Measurements from ENCODE around the gene SOX13. TPM values are rescaled to one million over a fixed set of nuclear protein-coding genes. Genes with fewer than 3 reads are reported as not detected.

Gene SOX13
- total RNA-seq, 1 donor from 2014 or later, result 31.3 TPM

DNA sequence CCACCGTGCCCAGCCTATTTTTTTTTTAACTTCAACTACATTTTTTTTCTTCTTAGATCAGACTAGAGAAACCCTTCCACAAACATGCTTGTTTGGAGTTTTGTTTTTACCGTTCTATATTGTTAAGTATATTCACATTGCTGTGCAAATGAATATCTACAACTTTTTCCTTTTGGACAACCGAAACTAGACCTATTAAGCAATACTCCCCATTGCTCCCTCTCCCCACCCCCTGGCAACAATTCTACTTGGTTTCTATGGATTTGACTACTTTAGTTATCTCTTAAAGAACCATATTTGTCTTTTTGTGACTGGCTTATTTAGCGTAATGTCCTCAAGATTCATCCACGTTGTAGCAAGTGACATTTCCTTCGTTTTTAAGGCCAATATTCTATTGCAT is 59.8 kb downstream of the SOX13 start:
- no peak for DNase-seq

DNA sequence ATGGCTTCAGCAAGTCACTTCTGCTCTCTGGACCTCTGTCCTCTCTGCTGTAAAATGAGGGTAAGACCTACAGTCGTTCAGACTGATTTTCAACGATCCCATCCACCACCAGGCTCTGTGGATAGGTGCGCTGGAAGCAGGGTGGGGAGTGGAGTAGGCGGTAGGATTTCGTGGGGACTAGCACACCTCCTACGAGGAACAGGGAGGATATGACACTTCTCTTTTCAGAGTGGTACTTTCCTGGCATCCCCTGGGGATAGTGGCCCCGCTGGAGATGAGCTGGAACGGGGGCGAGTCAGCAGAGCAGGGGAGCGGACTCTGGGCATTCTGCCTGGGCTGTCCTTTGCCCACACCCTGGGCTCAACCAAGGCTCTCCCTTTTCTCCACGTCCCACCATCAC is 61.2 kb downstream of the SOX13 start:
- DNase-seq, result no peak

DNA sequence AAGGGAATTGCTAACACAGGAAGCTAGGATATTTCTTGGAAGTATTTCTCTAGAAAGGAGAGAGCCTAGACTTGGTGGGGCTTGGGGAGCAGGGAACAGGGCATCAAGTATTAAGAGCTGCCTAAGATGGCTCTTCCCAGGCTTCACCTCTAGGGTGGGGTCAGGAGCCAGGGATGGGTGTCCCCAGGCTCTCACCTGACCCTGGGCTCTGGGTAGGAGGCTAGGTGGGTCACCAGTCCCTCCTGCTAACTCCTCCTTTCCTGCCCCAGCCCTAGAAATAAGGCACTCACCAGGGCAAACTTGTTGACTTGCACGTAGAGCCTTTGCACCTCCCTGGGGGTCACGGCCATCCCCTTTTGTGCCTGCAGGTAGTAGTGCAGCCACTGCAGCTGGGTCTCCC is 63.9 kb downstream of the SOX13 start:
- no peak for DNase-seq

- no peak for DNase-seq
Measured at GRCh38 chr1:204139088-204139487, 66.2 kb downstream of the SOX13 start.

DNA sequence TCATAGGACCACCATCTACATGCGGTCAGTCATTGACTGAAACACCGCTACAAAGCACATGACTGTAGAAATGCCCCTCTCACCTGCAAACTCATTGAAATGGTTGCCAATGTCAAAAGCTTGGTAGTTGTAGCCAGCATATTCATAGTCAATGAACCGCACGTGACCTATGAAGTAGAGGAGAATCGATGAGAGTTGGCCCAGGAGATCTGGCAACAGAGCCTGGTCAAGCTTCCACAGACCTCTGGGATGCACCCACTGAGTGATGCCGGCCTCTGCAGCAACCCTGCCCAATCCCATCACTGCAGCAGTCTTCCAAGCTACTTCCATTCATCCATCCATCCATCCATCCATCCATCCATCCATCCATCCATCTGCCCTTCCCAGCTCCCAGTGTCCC is 67.0 kb downstream of the SOX13 start:
- no peak for DNase-seq

GRCh38 chr1:204141131-204141530 is 68.2 kb downstream of the SOX13 start:
- DNase-seq, result no peak

DNA sequence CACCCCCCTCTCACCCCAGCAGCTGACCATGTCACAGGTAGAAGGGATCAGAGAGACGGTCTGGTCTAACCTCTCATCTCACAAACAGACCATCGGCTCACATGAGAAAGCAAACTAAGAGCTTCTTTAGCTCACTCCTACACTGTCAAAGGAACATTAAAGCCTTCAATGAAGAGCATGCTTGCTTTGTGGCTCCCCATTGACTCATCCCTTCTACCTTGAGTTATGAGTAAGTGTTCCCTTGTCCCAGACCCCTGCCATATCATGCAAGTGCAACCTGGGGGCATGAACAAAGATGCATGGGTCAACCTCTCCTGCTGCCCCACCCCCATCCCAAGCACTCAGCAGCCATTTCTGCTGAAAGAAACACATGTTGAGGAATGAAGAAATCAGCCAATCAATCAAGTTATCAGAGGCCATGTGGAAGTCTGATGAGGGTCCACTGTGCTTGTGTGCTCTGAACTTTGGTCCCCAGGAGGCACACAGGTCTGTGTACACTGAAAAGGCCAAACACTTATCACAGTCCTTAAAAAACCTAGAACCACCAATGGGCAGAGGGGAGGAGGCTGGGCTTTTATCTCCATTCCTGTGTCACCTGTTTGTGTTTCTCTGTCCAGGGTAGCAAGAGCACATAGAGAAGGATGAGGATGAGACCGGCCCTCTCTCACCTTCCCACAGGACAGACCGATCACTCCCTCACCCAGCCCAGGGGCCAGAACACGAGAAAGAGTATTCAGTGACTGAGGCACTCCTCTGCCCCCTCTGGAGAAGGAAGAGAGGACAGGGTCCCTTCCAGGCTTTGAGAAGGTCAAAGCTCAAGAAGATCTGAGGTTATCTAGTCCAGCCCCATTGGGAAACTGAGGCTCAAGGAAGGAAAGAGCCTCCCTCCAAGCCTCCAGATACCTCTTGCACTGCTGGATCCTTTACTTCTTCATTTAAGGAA is 69.4 kb downstream of the SOX13 start:
- no peak for DNase-seq

DNA sequence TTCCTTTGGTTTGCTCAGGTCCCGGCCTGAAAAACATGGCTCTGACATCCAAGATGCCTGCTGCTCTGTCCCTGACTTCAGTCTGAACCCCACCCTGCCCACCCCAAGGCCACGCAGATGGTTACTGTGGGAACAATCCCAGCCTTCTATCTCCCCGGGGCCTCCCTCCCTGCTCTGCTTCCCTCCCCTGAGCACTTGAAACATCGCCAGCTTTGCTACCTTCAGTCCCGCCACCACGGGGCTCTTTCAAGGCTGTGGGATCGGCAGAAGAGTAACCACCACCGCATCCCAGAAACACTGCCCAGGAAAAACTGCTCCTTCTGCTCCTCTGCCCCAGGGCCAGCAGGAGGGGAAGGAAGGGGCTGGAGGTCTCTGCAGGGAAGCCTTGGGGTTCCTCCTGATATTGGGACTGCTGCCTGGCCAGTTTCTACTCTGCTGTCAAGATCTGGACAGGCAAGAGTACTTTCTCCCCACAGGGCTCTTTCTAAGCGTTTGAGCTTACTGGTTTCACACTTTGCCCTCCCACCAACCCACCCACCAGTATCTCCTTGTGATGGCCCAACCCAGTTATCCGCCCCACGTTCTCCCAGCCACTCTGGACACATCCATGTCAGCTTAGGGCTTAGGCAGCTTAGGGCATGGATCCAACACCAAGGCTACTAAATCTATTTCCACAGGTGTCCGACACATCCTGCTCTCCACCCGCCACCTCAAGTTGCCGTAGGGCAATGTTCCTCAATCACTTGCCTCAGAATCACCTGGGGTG is 70.5 kb downstream of the SOX13 start:
- no peak for DNase-seq

GRCh38 chr1:204145033-204145504 is 72.2 kb downstream of the SOX13 start:
- no peak for DNase-seq

- no peak for DNase-seq
Measured at GRCh38 chr1:204146309-204146708, 73.4 kb downstream of the SOX13 start.

DNA sequence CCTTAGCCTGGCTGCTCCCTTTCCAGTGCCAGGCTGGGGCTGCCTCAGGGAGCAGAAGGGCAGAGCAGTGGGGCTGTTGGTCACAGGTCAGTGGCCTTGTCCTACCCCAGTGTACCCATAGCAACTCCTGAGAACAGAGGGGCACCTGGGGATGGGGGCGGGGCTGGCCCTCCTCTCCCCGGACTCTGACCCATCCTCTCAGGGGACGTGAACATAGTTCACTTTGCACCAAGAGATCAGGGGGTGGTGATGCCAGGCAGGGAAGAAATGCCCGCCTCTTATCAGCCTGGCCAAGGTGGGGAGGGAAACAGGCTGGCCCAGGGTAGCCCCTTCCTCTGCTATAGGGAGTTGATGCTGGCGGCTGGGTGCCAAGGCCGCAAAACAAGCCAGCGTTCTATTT is 74.0 kb downstream of the SOX13 start:
- DNase-seq, result no peak

GRCh38 chr1:204147406-204148383 is 74.8 kb downstream of the SOX13 start:
- no peak for DNase-seq

DNA sequence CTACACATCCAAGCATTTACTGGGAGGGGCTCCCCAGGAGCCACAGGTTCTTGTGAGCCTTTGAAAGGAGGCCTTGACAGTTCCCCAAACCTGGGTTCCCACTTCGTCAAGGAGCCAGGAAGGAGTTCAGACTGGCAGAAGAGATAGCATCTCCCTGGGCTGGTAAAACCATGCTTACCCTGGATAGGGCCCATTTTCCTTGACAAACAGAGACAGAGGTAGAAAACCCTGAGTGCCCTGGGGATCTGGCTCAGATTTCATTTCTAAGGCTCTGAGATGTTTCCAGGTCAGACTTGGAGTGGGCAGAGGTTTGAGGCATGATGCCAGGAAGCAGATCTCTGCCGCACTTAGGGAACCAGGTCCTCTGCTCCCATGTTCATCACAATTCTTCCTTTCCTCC is 76.2 kb downstream of the SOX13 start:
- no peak for DNase-seq

- DNase-seq, result no peak
Measured at GRCh38 chr1:204149635-204150565, 77.0 kb downstream of the SOX13 start.

DNA sequence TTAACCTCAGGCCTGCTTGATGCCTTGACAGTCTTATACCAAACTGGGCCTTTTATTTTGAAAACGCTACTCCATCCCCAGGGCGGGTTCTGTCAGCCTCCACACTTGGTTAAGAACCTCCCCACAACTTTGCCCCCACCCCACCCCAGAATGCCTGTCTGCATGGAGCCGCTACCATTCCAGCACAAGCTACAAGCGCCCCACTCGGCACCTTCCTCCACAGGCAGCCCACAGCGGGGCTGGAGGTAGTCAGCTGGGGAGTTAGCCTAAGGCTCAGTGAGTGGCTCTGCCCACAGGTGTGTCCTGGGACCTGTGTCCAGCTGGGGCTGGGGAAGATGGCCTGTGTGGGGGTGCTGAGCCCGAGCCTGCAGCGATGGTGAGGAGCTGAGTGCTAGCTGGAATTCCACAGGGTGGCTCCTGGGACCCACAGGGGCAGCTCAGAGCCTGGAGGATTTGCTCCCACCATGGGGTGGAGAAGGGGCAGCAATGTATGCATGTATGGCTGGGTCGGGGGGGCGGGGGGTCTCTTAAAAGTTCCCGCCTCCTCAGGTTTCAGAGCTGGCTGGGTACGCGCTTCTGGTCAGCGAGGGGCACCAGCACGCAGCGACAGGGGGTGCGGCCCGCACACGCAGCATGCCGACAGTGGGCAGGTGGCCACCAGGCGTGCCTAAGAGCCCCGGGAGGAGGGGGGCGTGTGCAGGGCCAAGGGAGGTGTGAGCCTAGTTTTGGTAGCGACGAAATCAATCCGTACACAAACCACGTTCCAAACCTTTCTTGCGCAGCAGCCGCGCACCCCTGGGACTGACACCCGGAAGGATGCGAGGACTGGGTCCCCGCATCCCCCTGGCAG is 78.0 kb downstream of the SOX13 start:
- peak; percentile 47 for DNase-seq

GRCh38 chr1:204151552-204152309 is 78.8 kb downstream of the SOX13 start, which contains the start of gene ETNK2:
Gene ETNK2, minus strand, starts transcription at chr1:204152044. Its CDS starts 192 bp downstream, at chr1:204151852.
- DNase-seq, result peak; percentile 79

DNA sequence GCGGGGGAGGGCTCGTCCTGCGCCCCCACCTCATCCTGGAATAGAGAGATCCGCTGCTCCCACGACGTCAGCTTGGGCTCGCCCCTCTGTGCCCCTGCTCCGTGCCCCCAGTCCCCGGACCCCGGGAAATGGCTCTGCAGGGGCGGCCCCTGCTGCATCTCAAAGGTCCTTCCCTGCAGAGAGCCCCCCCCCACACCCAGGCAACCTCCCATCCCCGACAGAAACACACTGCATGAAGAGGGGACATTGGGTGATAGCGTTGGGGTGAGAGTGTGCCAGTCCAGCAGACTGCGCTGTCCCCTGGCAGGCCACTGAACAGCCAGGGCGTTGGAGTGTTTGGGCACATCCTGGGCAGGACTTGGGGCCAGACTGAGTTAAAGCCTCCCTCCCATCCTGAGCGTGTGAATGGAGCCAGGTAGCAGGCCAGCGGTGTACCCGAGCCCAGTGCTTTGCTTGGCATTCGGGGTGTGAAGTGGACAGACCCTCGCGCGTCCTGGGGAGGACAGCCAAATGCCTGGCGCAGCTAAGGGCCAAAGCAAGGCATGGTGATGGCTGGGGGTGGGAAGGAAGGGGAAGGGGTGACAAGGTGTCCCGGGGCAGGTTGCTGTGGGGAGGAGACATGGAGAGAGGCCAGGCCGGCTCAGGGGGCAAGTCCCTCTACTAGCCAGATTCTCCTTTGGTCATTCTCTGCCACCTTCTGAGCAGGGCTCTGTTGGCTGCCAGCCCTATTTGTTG is 79.6 kb downstream of the SOX13 start:
- no peak for DNase-seq

DNA sequence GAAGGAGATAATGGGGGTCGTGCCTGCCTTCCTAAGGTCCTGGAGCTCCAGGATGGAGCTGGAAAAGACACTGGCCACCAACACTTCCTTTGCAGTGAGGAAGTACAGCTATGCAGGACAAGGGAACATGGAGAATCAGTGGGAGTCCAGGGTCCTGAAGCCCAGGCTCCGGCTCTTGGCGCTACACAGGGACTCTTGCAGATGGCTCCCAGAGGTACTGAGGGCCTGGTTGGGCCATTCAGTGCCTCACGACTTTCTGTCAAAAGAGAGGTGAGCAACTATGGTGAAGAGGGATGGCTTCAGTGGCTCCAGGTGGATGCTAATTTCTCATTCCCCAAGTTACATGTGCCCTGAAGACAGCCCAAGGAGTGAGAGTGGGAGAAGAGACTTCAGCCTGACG is 80.8 kb downstream of the SOX13 start:
- no peak for DNase-seq
